NOMO-1 (cell line): ENCODE measurements around the gene TBXAS1.

Experiments
- DNase-seq, 2 experiments: peaks; one replicate each; lab custom pipeline; 2025; ENCODE audit not compliant: unreplicated experiment in 2 of 2; lab: John Stamatoyannopoulos, UW

The TBXAS1 gene

GRCh38 chr7:140060788-140061606 is 231.9 kb downstream of the TBXAS1 start:
- DNase-seq = no peak

GRCh38 chr7:140061607-140061930 is 232.5 kb downstream of the TBXAS1 start:
- DNase-seq = no peak

- no peak for DNase-seq
Measured at GRCh38 chr7:140062118-140062527, 233.1 kb downstream of the TBXAS1 start.

GRCh38 chr7:140062528-140063299 is 233.7 kb downstream of the TBXAS1 start, which contains the start of gene PARP12:
Gene PARP12, minus strand, starts transcription at chr7:140062951. Its CDS starts 104 bp downstream, at chr7:140062847.
- peak; percentile 58 to 75 for DNase-seq

GRCh38 chr7:140067052-140067451 is 238.0 kb downstream of the TBXAS1 start:
- no peak for DNase-seq

- no peak for DNase-seq
Measured at GRCh38 chr7:140068033-140068432, 239.0 kb downstream of the TBXAS1 start.

- no peak for DNase-seq
Measured at GRCh38 chr7:140069298-140069949, 240.4 kb downstream of the TBXAS1 start.
